HCT116 (cell line): ENCODE measurements around the gene PBX3. TPM values are rescaled to one million over a fixed set of nuclear protein-coding genes. Genes with fewer than 3 reads are reported as not detected.

ENCODE experiments used
- ATAC-seq: fragments of 200-7000 bp; cut with Tn5 transposase; 2 replicates; pipeline ENCODE4 v1.9.1; 2020; ENCODE audit warnings: mild to moderate bottlenecking, moderate library complexity
- BruUV-seq: library from RNA; stranded (reverse); fragments of 400-500 nt; replicated peaks from 2 replicates; lab custom pipeline; 2021; lab: Mats Ljungman, UMichigan
- CTCF ChIA-PET: fragments of 300-600 bp; sonication (Branson Sonifier 250); formaldehyde crosslinking; loops from one replicate; lab custom pipeline; 2021; ENCODE audit warnings: antibody characterized with exemption; lab: Charles Lee
- POLR2A ChIA-PET: fragments of 300-600, 350-600 bp; sonication (Branson Sonifier 250); formaldehyde crosslinking; loops from one replicate; lab custom pipeline; 2021; ENCODE audit warnings: antibody characterized with exemption; lab: Charles Lee
- RAD21 ChIA-PET, 2 experiments: fragments of 300-600 bp; sonication (Branson Sonifier 250); formaldehyde crosslinking; loops; one replicate each; lab custom pipeline; 2023; ENCODE audit warnings: low total read pairs in 2 of 2; ENCODE audit not compliant: uncharacterized antibody in 2 of 2, unreplicated experiment in 2 of 2, low non-redundant PET in 1 of 2; lab: Charles Lee
- DNase-seq: peaks from one replicate; pipeline ENCODE4 v3.0.0-alpha.2; 2010; ENCODE audit warnings: low read depth, low spot score
- H2AFZ ChIP-seq: fragments of 200-600 bp; shearing (Covaris generic), sonication (generic); 2 replicates; pipeline ENCODE4 v1.6.1; 2017; ENCODE audit warnings: low read depth, mixed run types, mixed read lengths, antibody characterized with exemption, low read length; ENCODE audit not compliant: poor library complexity, severe bottlenecking
- H3K27ac ChIP-seq: 2 replicates; pipeline ENCODE4 v1.5.1; 2012; ENCODE audit warnings: low read depth, low read length
- H3K27me3 ChIP-seq: fragments of 200-600 bp; sonication (generic); 2 replicates; pipeline ENCODE4 v1.6.1; 2016; ENCODE audit warnings: mixed run types, low read length, mixed read lengths; ENCODE audit not compliant: insufficient read depth
- H3K36me3 ChIP-seq, 2 experiments: fragments of 200-500 bp in 1 of 2; fragments of 200-600 bp in 1 of 2; sonication (Bioruptor generic) in 1 of 2; sonication (generic) in 1 of 2; 2 replicates each; pipeline versions ENCODE4 v1.5.1 to v1.6.1; 2014 to 2016; ENCODE audit warnings: low read length in 2 of 2, inconsistent platforms in 1 of 2, mixed read lengths in 1 of 2, mixed run types in 1 of 2; ENCODE audit not compliant: insufficient read depth in 2 of 2, control insufficient read depth in 1 of 2
- H3K4me1 ChIP-seq, 2 experiments: fragments of 200-600 bp in 1 of 2; sonication (generic) in 1 of 2; 2 replicates each; pipeline versions ENCODE4 v1.5.1 to v1.6.1; 2012 to 2017; ENCODE audit warnings: low read length in 2 of 2, inconsistent platforms in 1 of 2, mild to moderate bottlenecking in 1 of 2, mixed read lengths in 1 of 2, mixed run types in 1 of 2, moderate library complexity in 1 of 2; ENCODE audit not compliant: insufficient read depth in 2 of 2, control insufficient read depth in 1 of 2
- H3K4me2 ChIP-seq: fragments of 200-600 bp; sonication (generic); 2 replicates; pipeline ENCODE4 v1.6.1; 2017; ENCODE audit warnings: mixed run types, low read length, mixed read lengths
- H3K4me3 ChIP-seq, 2 experiments: fragments of 200-600 bp in 1 of 2; sonication (generic) in 1 of 2; replicated peaks in 1 of 2; 2 replicates each; pipeline ENCODE4 v1.5.1; 2011 to 2016; ENCODE audit warnings: low read length in 2 of 2, control low read depth in 1 of 2, low read depth in 1 of 2, mild to moderate bottlenecking in 1 of 2, mixed read lengths in 1 of 2, mixed run types in 1 of 2
- H3K79me2 ChIP-seq: fragments of 200-600 bp; sonication (generic); 2 replicates; pipeline ENCODE4 v1.6.1; 2017; ENCODE audit warnings: mild to moderate bottlenecking, mixed run types, low read length, moderate library complexity, mixed read lengths; ENCODE audit not compliant: insufficient read depth
- H3K9ac ChIP-seq: fragments of 200-600 bp; sonication (generic); 2 replicates; pipeline ENCODE4 v1.6.1; 2016; ENCODE audit warnings: low read length, mixed read lengths
- H3K9me2 ChIP-seq: fragments of 200-600 bp; sonication (generic), shearing (Covaris generic); 2 replicates; pipeline ENCODE4 v1.6.1; 2017; ENCODE audit warnings: mixed run types, mild to moderate bottlenecking, moderate library complexity; ENCODE audit not compliant: insufficient read depth
- H3K9me3 ChIP-seq, 2 experiments: fragments of 200-500 bp in 1 of 2; fragments of 200-600 bp in 1 of 2; sonication (Bioruptor generic) in 1 of 2; sonication (generic) in 1 of 2; 2 replicates each; pipeline ENCODE4 v1.6.1; 2014 to 2017; ENCODE audit warnings: low read length in 2 of 2, mixed read lengths in 2 of 2, inconsistent platforms in 1 of 2, low read depth in 1 of 2, mild to moderate bottlenecking in 1 of 2, mixed run types in 1 of 2, moderate library complexity in 1 of 2; ENCODE audit not compliant: control insufficient read depth in 1 of 2, insufficient read depth in 1 of 2
- H4K20me1 ChIP-seq: fragments of 200-600 bp; sonication (generic), shearing (Covaris generic); 2 replicates; pipeline ENCODE4 v1.6.1; 2017; ENCODE audit warnings: mixed run types, mild to moderate bottlenecking, moderate library complexity; ENCODE audit not compliant: insufficient read depth
- ELF1 ChIP-seq: IDR thresholded peaks from 2 replicates; pipeline ENCODE4 v1.6.1; 2012; ENCODE audit warnings: low read depth, borderline replicate concordance
- EZH2 ChIP-seq: fragments of 200-600 bp; sonication (generic); IDR thresholded peaks from 2 replicates; pipeline ENCODE4 v1.6.1; 2017; ENCODE audit warnings: antibody characterized with exemption, mixed run types
- JUND ChIP-seq: IDR thresholded peaks from 2 replicates; pipeline ENCODE4 v1.6.1; 2012
- SP1 ChIP-seq: IDR thresholded peaks from 2 replicates; pipeline ENCODE4 v1.6.1; 2012; ENCODE audit warnings: low read depth
- SRF ChIP-seq: IDR thresholded peaks from 2 replicates; pipeline ENCODE4 v1.6.1; 2012; ENCODE audit warnings: low read depth
- intact Hi-C: fragments of 100-400 bp; cut with micrococcal nuclease; formaldehyde crosslinking; loops from 2 replicates; pipeline ENCODE4 v1.10.0; 2022
- total RNA-seq: library from RNA; stranded (reverse); gene quantifications from one replicate; pipeline ENCODE4 v1.2.1, GENCODE V29; 2021; ENCODE audit not compliant: unreplicated experiment
- TF ChIP-seq, protein P1 (sequence below): IDR thresholded peaks from 2 replicates; pipeline ENCODE4 v1.6.1; 2012
- TF ChIP-seq, protein P2 (sequence below): IDR thresholded peaks from 2 replicates; pipeline ENCODE4 v1.6.1; 2012; ENCODE audit warnings: low read depth

PBX3 gene
- total RNA-seq, 1 experiment from 2014 or later = 13.5 TPM

DNA sequence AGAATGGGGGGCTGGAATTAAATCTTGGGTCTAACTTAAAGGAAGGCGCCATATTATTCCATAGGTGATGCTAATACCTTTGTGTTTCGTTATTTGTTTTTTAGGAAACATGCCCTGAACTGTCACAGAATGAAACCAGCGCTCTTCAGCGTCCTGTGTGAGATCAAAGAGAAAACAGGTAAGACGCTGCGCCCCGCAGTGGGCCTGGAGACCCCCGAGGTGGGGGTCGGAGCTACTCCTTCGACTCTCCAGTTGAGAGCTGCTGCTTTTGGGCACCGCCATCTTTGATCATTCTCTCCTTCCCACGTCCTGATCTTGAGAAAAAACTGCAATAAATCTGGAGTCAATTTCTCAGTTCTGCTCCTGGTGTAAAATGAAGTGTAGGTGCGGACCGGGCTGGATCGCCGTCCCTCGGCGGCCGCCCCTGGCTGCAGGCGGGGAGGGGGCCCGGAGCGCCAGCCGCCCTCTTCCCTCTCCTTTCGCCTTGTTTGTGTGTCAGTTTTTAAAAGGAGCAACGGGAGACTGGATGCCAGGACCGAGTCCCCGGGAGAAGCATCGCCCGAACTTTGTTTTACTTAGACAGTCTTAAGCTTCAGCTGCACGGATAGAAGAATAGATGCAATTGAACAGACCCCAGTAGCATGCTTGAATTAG lies 1.4 kb downstream of the PBX3 start:
- no peak for ATAC-seq
- no peaks in the 10 kb centered on the region for H4K20me1 ChIP-seq
- no peak for DNase-seq
- RAD21 ChIA-PET = no interaction called here
- BruUV-seq = no TSS peak
- peak overlapping the region; percentile 97 for H3K4me2 ChIP-seq
- peaks cover 10 to 30% of the 10 kb centered on the region in 2 experiments for H3K4me1 ChIP-seq
- TF ChIP-seq, protein P1, sequence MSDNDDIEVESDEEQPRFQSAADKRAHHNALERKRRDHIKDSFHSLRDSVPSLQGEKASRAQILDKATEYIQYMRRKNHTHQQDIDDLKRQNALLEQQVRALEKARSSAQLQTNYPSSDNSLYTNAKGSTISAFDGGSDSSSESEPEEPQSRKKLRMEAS = no peak
- TF ChIP-seq SP1 (no peak), ELF1 (no peak), SRF (no peak), JUND (no peak), EZH2 (no peak)
- TF ChIP-seq, protein P2, sequence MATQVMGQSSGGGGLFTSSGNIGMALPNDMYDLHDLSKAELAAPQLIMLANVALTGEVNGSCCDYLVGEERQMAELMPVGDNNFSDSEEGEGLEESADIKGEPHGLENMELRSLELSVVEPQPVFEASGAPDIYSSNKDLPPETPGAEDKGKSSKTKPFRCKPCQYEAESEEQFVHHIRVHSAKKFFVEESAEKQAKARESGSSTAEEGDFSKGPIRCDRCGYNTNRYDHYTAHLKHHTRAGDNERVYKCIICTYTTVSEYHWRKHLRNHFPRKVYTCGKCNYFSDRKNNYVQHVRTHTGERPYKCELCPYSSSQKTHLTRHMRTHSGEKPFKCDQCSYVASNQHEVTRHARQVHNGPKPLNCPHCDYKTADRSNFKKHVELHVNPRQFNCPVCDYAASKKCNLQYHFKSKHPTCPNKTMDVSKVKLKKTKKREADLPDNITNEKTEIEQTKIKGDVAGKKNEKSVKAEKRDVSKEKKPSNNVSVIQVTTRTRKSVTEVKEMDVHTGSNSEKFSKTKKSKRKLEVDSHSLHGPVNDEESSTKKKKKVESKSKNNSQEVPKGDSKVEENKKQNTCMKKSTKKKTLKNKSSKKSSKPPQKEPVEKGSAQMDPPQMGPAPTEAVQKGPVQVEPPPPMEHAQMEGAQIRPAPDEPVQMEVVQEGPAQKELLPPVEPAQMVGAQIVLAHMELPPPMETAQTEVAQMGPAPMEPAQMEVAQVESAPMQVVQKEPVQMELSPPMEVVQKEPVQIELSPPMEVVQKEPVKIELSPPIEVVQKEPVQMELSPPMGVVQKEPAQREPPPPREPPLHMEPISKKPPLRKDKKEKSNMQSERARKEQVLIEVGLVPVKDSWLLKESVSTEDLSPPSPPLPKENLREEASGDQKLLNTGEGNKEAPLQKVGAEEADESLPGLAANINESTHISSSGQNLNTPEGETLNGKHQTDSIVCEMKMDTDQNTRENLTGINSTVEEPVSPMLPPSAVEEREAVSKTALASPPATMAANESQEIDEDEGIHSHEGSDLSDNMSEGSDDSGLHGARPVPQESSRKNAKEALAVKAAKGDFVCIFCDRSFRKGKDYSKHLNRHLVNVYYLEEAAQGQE = no peak
- peak overlapping the region; percentile 56 to 77 for H3K4me3 ChIP-seq
- CTCF ChIA-PET = no interaction called here
- POLR2A ChIA-PET = no interaction called here
- no peaks in the 10 kb centered on the region for H3K79me2 ChIP-seq
- no peaks in the 10 kb centered on the region for H3K9me2 ChIP-seq
- H2AFZ ChIP-seq = no peak overlapping the region
- H3K36me3 ChIP-seq = no peaks in the 10 kb centered on the region
- H3K9ac ChIP-seq = peak overlapping the region; percentile 62
- H3K27me3 ChIP-seq = no peaks in the 10 kb centered on the region
- intact Hi-C loops = loop anchor here (5.0 to 10.0 kb wide), 2 partner anchors 341 to 476 kb away; no protein-coding TSS in a partner anchor
- H3K27ac ChIP-seq = no peak overlapping the region
- no peaks in the 10 kb centered on the region for H3K9me3 ChIP-seq
